Fibroblast of skin of back (primary cell): ENCODE data around the gene CYB561.
"Not testable (repeated sequence)": the region's sequence is repeated elsewhere in the genome, so short reads cannot be mapped to it uniquely, and the experiment has no call there.

Source experiments
- DNase-seq: peaks from one replicate; pipeline ENCODE4 v3.0.0-alpha.2; 2013

Gene CYB561

DNA sequence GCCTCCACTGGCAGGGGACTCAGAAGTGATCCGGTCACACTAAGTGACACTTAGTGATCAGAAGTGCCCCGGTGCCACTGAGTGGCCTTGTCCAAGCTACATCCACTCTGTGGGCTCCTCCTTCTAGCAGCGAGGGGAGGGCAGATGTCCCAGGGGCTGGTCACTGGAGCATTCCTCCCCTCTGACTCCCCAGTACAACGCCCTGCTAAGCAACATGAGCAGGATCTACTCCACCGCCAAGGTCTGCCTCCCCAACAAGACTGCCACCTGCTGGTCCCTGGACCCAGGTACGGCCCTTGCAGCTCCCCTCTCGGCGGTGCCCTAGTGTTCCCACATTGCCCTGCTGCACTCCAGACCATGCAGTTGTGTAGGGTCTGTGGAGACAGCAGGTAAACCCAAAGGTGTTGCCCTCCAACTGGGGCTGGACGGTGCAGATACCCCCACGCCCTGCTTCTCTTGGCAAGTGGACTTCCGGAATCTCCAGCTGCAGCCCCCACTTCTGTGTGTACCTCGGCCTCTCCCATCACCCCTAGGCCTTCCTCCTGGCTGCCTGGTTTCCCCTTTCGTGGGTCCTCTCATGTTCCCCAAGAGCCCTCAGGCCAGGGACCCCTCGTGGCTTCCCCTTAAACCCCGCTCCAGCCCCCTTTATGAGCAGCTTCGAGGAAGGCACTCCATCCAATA is 32.8 kb upstream of the CYB561 start:
- DNase-seq: peak; percentile 92

DNA sequence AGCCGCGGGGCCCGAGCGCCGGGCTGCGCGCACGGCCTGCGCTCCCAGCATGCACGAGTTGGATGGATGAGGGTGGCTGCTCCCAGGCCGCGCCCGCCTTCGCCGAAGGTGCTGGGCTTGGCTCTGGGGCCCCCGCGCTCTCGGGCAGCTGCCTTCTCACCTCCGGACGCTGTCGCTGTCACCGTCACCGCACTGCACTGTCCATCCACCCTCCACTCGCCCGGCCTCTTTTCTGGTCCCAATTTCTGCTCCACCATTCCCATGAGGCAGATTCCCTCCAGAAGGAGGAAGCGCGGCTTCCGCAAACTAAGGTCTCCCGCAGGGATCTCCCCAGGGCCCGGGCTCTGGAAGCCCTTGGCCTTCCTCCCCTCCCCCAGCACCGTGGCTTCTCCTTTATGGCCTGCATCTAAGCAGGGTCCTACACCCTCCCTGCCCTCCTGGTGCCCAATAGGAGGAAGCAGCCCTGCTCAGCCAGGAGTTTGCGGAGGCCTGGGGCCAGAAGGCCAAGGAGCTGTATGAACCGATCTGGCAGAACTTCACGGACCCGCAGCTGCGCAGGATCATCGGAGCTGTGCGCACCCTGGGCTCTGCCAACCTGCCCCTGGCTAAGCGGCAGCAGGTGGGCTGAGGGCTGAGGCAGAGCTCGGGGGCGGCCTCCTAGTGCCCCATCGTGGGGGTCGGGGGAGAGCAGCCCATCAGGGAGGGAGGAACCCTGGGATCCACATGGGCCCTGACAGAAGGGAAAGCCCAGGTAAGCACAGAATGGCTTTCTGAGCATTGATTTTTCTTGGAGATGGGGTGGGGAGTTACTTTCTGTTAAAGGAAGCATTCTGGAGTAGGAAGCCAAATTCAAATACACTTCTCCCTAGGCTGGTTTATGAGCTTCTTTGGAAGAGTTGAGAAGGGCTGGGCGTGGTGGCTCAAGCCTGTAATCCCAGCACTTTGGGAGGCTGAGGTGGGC is 31.7 kb upstream of the CYB561 start:
- DNase-seq: no peak

DNA sequence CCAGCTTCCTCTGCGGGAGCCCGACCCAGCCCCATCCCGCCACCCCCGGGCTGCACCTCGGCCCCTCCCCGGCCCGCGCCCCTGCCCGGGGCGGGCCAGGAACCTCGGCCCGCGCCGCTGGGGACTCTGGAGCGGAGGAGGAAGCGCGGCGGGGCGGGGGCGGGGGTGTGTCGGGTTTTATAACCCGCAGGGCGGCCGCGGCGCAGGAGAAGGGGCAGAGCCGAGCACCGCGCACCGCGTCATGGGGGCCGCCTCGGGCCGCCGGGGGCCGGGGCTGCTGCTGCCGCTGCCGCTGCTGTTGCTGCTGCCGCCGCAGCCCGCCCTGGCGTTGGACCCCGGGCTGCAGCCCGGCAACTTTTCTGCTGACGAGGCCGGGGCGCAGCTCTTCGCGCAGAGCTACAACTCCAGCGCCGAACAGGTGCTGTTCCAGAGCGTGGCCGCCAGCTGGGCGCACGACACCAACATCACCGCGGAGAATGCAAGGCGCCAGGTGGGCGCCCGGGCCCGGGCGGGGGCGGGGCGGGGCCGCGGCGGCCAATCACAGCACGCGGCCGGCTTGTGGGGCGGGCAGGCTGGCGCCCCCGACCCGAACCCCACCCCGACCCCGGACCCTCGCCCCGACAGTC is 30.9 kb upstream of the CYB561 start, which contains the start of gene ACE:
TSS of gene ACE (plus strand) at position 208 of the 626 bp plus-strand sequence. CDS start at position 242, 34 bp downstream.
- DNase-seq: no peak

DNA sequence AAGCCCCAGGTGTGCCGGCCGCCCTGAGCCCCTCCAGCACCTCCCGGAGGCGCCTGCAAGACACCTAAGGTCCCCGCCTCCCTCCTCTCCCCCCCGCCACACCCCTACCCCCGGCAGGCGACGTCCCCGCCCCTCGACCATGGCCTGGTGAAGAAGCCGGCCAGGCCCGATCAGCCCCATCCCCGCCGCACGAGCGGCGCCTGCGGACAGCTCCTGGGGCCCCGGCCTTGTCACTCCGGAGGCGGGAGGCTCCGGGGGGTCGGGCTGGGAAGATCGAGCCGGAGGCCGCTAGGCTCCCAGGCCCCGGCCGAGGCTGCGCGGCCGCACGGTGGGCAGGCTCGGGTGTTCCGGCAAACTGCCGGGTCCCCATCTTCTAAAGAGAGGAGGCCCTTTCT is 30.4 kb upstream of the CYB561 start:
- no peak for DNase-seq

DNA sequence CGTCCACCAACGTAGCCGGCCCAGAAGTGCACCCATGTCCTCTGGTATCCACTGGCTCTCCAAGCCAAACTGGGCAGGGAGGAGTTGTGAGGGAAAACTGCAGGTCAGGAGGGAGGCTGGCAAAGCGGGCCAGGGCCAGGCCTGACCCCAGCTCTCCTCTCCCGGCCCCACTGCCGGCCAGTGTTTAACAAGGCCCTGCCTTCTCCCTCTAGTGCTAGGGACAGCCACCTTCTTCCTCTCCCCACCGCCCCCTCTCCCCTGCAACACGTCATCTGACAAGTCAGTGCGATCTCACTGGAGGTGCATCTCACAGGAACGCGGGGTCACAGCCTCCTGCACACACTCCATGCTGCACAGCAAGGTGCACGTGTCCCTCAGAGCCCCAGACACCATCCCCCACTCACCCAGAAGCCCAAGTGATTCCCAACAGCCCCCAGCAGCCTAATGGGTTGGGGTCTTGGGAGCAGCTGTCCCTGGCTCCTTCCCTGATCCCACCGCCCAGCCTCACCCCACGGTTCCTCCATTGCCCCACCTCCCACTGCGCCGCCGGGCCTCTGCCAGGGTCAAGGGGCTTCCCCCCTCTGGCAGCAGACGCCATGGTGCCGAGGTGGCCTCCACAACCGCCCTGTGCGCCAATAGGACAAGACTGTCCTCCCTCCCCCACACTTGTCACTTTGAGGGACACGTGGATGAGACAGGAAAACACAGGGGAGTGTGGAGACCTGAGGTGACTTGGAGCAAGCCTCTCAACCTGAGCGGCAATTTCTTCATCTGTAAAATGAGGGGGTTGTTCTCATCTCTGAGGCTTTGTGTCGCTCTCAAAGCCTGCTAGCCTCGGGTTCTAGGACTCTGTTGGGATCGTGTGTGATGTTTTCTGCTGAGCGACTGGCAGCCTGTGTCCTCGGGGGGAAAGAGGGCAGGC is 29.6 kb upstream of the CYB561 start:
- DNase-seq: no peak

DNA sequence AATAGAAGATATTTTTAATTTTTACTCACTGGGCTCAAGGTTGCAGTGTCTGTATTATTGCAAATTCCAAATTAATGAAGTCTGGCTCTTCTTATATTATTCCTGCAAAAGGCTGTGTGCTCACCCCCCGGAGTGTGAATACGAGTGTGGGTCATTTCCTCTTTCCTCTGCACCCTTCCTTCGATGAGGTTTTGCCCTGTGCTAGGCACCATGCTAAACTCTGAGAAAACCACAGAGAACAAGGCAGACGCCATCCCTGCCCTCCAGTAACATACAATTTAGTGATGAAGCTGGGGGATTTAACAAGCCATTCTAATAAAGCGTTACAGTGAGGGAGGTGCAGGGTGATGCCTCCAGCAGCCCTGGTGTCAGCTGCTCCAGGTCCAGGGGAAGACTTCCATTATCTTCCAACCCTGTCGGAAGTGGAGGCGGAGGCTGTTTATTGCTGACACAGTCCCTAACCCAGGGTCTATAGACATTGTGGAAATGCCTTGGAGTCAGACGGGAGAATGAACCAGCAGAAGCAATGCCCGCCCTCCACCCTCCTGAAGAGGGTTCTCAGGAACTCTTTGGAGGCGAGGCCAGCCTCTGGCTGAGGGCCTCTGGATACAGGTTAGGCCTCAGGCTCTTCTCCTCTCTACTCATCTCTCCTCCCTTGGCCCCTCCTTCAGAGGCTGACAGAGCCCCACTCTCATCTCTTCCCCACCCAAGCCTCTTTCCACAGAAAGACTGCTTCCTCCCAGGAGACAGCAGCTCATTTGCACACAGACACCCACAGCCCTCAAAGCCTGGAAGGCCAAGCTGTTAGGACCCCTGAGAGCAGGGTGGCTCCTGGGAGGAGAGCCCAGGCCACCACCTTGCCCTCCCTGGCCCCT is 28.7 kb upstream of the CYB561 start:
- no peak for DNase-seq

DNA sequence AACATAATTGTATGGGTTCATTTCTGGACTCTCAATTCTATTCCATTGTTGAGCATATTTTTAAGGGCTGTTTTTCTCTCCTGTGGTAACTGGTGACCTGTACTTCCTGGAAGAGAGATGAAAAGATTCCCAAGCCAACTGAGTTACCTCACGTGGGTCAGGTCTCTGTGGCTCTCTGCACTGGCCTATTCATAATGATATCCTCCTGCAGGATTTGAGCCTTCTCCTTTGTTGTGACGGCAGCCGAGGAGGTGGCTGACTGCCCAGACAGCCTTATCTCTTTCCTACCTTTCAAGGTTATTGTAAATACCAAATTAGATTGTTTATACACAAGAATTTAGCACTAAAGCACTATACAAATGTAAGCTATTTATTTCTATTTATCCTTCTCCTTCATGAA is 28.1 kb upstream of the CYB561 start:
- no peak for DNase-seq

DNA sequence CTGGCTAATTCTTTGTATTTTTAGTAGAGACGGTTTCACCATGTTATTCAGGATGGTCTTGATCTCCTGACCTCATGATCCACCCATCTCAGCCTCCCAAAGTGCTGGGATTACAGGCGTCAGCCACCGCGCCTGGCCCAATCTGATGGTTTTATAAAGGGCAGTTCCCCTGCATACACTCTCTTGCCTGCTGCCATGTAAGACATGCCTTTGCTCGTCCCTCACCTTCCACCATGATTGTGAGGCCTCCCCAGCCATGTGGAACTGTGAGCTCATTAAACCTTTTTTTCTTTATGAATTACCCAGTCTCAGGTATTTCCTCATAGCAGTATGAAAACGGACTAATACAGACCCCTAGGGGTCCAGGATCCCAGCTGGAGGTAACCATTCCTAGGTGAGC is 22.0 kb upstream of the CYB561 start:
- not testable (repeated sequence) for DNase-seq

DNA sequence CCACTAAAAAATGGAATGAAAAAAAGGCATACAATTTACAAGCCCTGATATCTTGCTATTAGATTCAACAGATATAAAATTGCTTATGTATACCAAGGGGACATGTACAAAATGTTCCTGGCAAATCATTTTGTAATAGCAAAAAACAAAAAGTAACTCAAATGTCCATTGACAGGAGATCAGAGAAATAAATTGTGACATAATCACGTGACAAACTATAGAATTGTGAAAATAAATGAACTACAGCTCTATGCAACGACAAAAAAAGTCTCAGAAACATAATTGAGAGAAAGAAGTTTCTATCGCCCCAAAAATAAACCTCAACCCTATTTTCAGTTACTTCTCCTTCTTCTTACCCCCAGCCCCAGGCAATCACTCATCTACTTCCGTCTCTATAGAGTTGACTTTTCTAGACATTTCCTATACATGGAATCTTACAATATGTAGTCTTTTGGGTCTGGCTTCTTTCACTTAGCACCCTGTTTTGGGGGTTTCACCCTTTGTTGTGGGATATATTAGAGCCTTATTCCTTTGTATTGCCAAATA is 18.7 kb upstream of the CYB561 start:
- no peak for DNase-seq

DNA sequence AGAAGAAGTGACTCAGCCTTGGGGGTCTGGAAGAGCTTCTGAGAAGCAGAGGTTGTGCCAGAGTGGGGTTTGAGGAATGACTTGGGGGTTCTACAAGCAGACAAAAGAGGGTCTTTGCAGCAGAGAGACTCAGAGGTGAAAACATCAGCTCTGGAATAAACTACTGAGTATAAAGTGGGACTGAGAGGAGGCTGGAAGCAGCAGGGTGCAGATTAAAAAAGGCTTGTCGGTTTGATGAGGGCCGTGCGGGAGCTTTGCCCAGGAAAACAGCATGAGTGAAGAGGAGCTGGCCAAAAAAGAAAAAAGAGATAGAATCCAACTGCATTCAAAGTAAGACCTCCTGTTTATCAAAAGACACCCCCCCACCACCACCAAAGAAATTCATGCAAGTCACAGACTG is 17.7 kb upstream of the CYB561 start:
- DNase-seq: no peak

DNA sequence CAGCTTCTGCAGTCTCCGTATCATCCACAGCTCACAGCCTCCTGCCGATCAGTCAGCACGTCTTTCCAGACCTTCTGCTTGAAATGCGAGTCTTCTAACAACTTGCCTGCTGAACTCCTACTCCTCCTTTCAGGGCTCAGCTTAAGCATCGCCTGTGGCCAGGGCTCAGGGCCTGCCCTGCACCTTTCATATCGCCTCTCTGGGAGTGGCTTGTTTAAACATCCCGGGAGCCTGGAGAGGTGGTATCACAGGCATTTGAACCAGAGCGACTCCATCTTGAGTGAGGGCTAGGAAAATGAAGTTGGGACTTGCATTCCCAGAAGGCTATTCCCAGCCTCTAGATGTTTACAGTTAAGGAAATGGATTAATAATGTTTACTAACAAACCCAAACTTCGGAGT is 13.9 kb upstream of the CYB561 start:
- no peak for DNase-seq

DNA sequence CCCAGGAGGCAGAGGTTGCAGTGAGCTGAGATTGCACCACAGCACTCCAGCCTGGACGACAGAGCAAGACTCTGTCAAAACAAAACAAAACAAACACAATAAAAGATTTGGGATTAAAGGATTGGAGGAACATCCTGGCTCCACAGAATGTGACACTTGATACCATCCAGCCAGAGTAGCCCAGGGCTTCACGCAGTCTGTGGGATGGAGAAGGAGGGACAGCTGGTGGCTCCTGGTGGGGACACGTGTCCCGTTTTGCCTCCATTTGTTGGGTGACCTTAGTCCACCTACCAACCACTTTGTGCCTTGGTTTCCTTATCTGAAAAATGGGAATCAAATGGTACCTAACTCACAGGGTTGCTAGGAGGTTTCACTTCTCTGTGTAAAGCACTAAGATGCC is 12.4 kb upstream of the CYB561 start:
- no peak for DNase-seq

DNA sequence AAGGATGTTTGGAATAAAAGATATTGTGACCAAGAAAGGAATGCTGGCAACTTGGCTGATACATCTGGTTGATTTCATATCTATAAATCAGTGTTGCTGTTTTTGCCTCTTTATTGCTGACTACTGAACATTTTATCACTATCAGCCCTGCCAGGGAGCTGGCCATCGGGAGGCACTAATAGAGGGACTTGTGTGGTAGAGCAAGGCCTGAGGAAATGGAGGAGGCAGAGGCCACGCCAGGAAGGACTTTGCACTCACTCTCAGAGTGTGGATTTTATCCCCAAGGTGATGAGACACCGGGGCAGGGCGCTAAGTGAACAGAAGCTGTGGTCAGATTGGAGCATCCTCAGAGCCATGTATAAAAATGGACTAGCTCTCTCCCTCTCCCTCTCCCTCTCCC is 9.3 kb upstream of the CYB561 start:
- no peak for DNase-seq

DNA sequence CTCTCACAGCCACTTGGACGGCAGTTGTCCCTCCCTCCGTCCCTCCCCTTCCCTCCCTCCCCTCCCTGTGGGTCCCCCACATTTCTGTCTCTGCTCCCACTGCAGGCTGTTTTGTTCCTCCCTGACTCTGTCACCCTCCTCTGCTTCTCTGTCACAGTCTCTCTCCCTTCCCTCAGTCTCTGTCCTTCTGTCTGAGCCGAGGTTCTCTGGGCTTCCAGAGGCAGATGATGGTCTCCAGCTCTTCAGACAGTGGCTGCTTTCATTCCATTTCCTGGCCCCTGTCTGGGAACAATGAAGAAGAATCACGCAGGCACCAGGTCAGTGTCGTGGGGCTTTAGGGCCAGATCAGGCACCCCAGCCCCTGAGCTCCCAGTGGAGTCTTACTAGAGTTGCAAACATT is 8.8 kb upstream of the CYB561 start:
- DNase-seq: no peak

DNA sequence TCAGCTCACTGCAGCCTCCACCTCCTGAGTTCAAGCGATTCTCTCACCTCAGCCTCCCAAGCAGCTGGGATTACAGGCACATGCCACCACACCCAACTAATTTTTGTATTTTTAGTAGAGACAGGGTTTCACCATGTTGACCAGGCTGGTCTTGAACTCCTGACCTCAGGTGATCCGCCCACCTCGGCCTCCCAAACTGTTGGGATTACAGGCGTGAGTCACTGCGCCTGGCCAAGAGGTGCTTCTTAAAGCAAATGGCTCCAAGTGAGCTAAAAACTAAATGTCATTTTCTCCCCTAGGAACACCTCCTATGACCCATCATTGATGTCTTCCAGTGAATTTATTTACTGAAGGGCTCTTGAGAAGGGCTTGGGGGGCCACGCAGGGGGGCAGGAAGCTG is 8.3 kb upstream of the CYB561 start:
- DNase-seq: not testable (repeated sequence)

DNA sequence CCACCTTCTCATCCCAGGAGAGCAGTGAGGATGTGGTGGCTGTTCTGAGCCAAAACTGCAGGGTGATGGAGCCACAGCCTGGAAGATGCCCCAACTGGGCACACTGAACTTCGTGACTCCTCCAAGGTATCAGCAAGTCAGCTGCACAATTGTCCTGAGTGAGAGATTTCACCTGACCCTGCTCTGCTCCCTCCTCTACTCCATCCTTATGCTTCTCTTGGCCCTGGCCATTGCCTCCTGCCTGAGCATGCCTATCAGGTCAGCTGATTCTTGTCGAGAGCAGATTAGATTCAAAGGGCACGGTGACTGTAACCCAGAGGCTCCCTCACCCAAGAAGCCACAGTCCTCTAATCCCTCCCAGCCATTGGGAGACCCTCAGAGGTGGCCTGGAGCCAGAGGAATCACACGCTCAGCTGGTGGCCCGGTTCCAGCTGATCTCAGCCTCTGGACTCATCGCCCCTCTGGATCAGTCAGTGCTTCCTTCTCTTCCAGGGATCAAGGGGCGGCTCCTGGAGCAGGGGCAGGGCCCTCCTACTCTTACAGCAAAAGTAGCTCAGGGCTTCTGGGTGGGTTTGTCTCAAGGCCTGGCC is 7.0 kb upstream of the CYB561 start:
- DNase-seq: no peak

DNA sequence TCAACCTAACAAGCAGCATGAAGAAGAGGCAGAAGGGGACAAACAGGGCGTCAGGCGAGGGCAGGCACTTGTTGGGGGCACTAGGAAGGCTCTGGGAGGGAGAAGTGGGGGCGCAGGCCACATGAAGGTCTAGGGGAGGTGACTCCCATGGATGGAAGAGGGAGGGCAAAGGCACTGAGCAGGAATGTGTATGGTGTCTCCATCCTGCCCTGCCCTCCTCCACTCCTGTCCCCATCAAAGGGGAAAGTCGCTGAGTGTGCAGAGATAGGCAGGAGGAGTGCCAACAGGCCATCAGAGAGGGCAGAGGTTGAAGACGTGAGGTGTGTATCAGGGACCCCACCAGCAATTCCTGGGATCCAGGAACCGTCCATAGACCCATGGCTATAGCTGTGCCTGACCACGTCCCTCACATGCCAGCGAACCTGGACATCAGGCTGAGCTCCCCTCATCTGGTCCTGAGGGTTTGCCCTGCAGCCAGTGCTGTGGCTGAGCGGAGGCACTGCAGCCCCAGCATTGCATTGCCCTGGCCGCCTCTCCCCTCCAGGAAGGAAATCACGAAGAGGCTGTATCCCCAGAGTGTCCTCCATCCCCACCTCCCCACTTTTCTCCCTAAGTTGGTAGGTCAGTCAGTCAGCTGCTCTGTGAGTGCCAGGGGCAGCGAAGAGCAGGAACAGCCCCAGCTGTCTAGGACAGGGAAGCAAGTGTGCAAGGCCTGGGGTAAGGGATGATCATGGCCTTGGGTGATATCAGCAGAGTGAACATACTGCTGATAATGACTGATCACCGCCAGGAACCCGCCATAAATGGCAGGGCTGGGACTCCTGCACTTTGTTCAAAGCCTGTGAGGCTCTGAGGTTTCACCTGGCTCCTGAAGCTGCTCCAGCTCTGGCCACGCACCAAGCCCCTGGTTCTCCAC is 6.2 kb upstream of the CYB561 start:
- no peak for DNase-seq

DNA sequence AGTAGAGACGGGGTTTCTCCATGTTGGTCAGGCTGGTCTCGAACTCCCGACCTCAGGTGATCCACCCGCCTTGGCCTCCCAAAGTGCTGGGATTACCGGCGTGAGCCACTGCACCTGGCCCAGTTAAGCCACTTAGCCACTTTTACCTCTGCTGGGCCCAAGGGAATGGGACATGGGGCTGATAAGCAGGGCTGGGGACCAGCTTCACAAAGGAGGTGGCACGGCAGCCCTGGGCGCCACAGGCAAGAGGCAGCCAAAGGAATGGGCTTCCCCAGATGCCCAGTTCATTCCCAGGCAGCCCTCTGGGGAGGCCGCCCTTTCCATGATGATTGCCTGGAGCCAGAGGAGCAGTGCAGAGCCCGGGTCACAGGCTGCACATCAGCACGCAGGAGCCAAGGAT is 5.0 kb upstream of the CYB561 start:
- no peak for DNase-seq

DNA sequence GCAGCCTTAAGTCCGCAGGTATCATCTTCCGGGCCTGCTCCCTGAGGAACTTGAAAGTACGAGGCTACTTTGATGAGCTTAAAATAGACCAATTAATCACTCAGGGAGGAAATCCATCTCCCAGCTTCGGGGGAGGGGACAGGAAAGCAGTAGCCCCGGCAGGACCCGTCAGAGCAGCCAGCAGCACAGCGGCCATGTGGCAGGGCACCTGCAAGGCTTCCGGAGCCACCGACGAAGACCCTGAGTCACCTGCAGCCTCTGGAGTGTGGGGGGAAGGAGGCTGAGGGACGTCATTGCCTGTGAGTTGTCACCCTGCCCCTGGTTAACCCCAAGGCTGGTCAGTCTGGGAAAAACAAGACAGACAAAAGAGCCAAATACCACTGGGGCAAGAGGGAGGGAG is 4.4 kb upstream of the CYB561 start:
- peak; percentile 28 for DNase-seq
